Psoas muscle (tissue), 8 donors: ENCODE results near the gene EIF3D. TPM values are rescaled to one million over a fixed set of nuclear protein-coding genes. Genes with fewer than 3 reads are reported as not detected.
A peak's percentile ranks its signal among the peaks of the same experiment; 100 is the strongest.

Source experiments
- ATAC-seq, 4 donors: fragments of 200-7000 bp; cut with Tn5 transposase; one replicate each; pipeline ENCODE4 v1.9.1; 2020; ENCODE audit warnings: moderate library complexity in 3 of 4, mild to moderate bottlenecking in 2 of 4
- DNase-seq, 2 donors: peaks; one replicate each; pipeline ENCODE4 v3.0.0-alpha.2; 2020
- H3K27ac ChIP-seq: fragments of 200-600 bp; one replicate; pipeline ENCODE4 v1.8.0; 2022
- H3K27me3 ChIP-seq, 3 donors: fragments of 200-600 bp in 1 of 3; one replicate each; pipeline versions ENCODE4 v1.6.1 to v1.8.0; 2013 to 2022; ENCODE audit warnings: low read length in 2 of 3, mild to moderate bottlenecking in 2 of 3, moderate library complexity in 1 of 3; ENCODE audit not compliant: insufficient read depth in 3 of 3
- H3K36me3 ChIP-seq, 2 donors: fragments of 200-600 bp in 1 of 2; one replicate each; pipeline versions ENCODE4 v1.6.1 to v1.8.0; 2013 to 2022; ENCODE audit warnings: low read depth in 1 of 2, mild to moderate bottlenecking in 1 of 2, moderate library complexity in 1 of 2; ENCODE audit not compliant: insufficient read depth in 1 of 2
- H3K4me1 ChIP-seq: fragments of 200-600 bp; one replicate; pipeline ENCODE4 v1.8.0; 2022
- H3K4me3 ChIP-seq: fragments of 200-600 bp; one replicate; pipeline ENCODE4 v1.8.0; 2022; ENCODE audit warnings: mild to moderate bottlenecking
- H3K9me3 ChIP-seq: fragments of 200-600 bp; one replicate; pipeline ENCODE4 v1.8.0; 2022
- CTCF ChIP-seq: fragments of 200-600 bp; IDR thresholded peaks from one replicate; pipeline ENCODE4 v1.8.0; 2022; ENCODE audit warnings: antibody characterized with exemption
- WGBS, 3 donors: extraction: QIAGEN DNeasy Blood & Tissue Kit; methylation state at CpG; one replicate each; pipeline versions ENCODE4 v1.1.6 to v1.1.7; 2013; 5-methylcytosine and 5-hydroxymethylcytosine counted together
- intact Hi-C, 2 donors: fragments of 100-400 bp; cut with DNase I; formaldehyde crosslinking; loops; one replicate each; pipeline versions ENCODE4 v1.11.0 to v1.14.2; 2022
- polyA plus RNA-seq, 3 donors: library from polyadenylated mRNA; stranded (reverse); fragments of 200-250 nt; gene quantifications; one replicate each; pipeline ENCODE4 v1.2.3, GENCODE V29; 2013
- total RNA-seq, 4 donors: library from RNA; stranded (reverse); fragmentation: NEBNext Ultra II Directional in 2 of 4; extraction: Animal tissue kit (Norgen Biotek cat#: 25700) in 2 of 4; gene quantifications; one replicate each; pipeline versions ENCODE4 v1.2.1 to v1.2.4, GENCODE V29; 2021 to 2023
- donor health status: healthy with polysubstance abuse.
- donor health status: DM: no; HTN: no; CAD: no; lungs with moderate emphysema.
- donor health status: Bipolar disorder and iron deficiency.
- donor health status: healthy.
- donor health status: DM: yes; HTN: yes; CAD: no.
- donor health status: DM: no; HTN: no; CAD: no.
- donor health status: DM: no; HTN: no; CAD: no.
- donor health status: DM: yes; HTN: yes; CAD: no.

Gene EIF3D
- total and polyA plus RNA-seq, 7 donors = 102 to 338 (median 120) TPM

DNA sequence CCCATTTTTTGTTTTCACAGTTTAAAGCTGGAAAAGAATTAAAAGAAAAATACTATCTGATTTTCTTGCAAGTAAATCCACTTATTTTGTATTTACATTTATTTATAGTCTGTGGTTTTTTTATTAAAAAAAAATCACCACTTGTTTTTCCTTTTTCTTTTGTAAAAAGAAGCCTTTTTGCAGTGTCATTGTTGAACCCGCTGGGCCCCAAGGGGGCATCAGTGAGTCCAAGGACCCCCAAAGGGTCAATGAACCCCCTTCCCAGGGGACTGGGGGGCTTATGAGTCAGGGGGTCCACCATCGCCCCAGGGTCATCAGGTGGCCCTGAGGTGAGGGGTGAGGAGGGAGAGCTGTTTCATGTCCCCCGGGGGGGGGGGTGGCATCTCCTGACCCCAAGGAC lies 34.0 kb upstream of the EIF3D start:
- no peak for TF ChIP-seq CTCF
- Histone ChIP-seq H3K9me3 (no peaks in the 10 kb centered on the region), H3K4me1 (no peaks in the 10 kb centered on the region), H3K4me3 (no peak overlapping the region), H3K36me3 (no peaks in the 10 kb centered on the region), H3K27me3 (peaks cover 0 to 59% (median 15%) of the 10 kb centered on the region in 3 donors), H3K27ac (no peak overlapping the region)
- ATAC-seq = no peak
- no peak for DNase-seq
- WGBS, 3 donors = 60 to 68% (median 65%) methylated on average over 3 of the region's 3 CpGs
- intact Hi-C loops = no loop called here

DNA sequence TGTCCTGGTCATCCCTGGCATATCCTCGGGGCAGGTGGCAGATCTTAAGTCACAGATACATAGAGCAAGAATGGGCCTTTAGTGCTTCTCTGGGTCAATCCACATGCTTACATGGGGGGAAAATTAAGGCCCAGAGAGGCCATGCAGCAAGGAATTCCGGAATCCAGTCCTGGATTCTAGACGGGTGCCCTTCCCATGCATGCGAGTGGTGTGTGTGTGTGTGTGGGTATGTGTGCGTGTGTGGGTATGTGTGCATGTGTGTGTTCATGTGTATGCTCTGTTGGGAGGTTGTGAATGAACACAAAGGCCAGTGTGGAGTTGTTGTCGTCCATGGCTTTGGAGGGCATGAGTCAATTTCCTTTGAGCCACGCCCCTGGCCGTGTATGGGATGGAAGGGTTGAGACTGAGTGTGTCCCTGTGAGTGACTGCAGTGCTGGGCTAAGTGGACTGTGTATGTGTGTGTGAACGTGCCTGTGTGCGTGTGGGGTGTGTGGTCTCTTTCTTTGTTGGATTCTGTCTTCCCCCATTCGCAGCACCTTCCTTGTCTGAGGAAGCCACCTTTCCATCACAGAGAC lies 33.4 kb upstream of the EIF3D start:
- no peak overlapping the region for H3K4me3 ChIP-seq
- no peaks in the 10 kb centered on the region for H3K9me3 ChIP-seq
- H3K27me3 ChIP-seq = peaks cover 0 to 58% (median 15%) of the 10 kb centered on the region in 3 donors
- ATAC-seq (no peak), DNase-seq (peak in 1 of 2 donors; percentile 41)
- no peaks in the 10 kb centered on the region for H3K36me3 ChIP-seq
- intact Hi-C loops = no loop called here
- no peak for TF ChIP-seq CTCF
- no peaks in the 10 kb centered on the region for H3K4me1 ChIP-seq
- 65 to 71% (median 66%) methylated on average over 11 of the region's 11 CpGs for WGBS, 3 donors
- no peak overlapping the region for H3K27ac ChIP-seq

DNA sequence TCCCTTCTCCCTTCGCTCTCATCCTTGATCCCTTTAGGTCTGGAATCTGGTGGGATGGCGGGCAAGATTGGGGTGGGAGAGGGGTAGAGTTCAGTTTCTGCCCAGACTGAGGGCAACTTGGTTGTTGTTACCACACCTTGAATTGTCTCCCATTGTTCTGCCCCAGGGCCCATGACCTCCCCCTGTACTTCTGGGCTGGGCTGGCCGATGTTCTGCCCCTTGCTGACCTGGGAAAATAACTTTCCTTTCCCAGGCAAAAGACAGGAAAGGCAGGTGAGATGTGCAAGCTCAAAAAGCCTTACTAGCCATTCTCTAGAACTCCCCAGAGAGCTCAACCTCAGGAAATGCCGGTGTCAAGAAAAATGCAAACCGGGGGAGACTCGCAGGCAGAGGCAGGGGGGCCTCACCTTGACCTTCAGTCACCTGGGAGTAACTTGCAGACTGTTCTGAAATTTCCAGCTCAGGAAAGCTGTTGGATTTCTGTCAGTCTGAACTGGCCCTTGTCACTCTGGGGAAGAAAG lies 32.4 kb upstream of the EIF3D start:
- Histone ChIP-seq H3K4me3 (no peak overlapping the region), H3K9me3 (no peaks in the 10 kb centered on the region), H3K36me3 (no peaks in the 10 kb centered on the region), H3K4me1 (no peaks in the 10 kb centered on the region), H3K27ac (no peak overlapping the region), H3K27me3 (peaks cover 0 to 48% (median 11%) of the 10 kb centered on the region in 3 donors)
- intact Hi-C loops = no loop called here
- 32 to 37% (median 34%) methylated on average over 6 of the region's 6 CpGs for WGBS, 3 donors
- no peak for DNase-seq
- no peak for TF ChIP-seq CTCF
- no peak for ATAC-seq

DNA sequence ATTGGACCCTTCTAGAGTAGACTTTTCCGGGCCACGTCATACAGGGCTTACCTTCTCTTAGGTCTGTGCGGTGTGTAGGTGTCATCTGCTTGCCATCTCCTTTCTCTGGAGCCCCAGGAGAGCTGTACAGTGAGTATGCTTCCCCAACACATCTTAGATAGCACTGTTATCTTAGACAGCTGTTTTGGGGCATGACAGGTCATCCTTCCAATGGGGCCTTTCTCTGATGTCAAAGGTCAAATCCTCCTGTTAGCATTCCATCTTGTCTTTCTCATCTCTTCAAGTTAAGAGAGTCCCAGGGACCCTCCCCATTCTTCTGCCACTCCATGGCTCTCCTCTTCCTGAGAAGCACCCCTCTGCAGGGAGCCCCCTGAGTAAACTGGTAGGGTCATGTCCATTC lies 31.0 kb upstream of the EIF3D start:
- no peak overlapping the region for H3K4me3 ChIP-seq
- DNase-seq (no peak), ATAC-seq (no peak)
- H3K36me3 ChIP-seq = no peaks in the 10 kb centered on the region
- no peaks in the 10 kb centered on the region for H3K4me1 ChIP-seq
- peaks cover 0 to 42% (median 9%) of the 10 kb centered on the region in 3 donors for H3K27me3 ChIP-seq
- intact Hi-C loops = no loop called here
- no peaks in the 10 kb centered on the region for H3K9me3 ChIP-seq
- TF ChIP-seq CTCF = no peak
- no peak overlapping the region for H3K27ac ChIP-seq
- 90 to 97% (median 92%) methylated on average over 3 of the region's 3 CpGs for WGBS, 3 donors

- ATAC-seq (no peak), DNase-seq (no peak)
- Histone ChIP-seq H3K27me3 (peaks cover 0 to 69% (median 12%) of the 10 kb centered on the region in 3 donors), H3K9me3 (no peaks in the 10 kb centered on the region), H3K27ac (no peak overlapping the region), H3K4me1 (no peaks in the 10 kb centered on the region), H3K4me3 (no peak overlapping the region), H3K36me3 (no peaks in the 10 kb centered on the region)
- 41 to 46% (median 43%) methylated on average over 5 of the region's 5 CpGs for WGBS, 3 donors
- TF ChIP-seq CTCF = no peak
- intact Hi-C loops = loop anchor here in 1 of 2 donors (5.0 kb wide), 1 partner anchor 213 kb away; no protein-coding TSS in a partner anchor
Measured at GRCh38 chr22:36554098-36554497, 25.1 kb upstream of the EIF3D start.
